Cardiac muscle cell (in vitro differentiated cells and primary cell): Measurements from ENCODE around the gene BNC2. TPM values are rescaled to one million over a fixed set of nuclear protein-coding genes. Genes with fewer than 3 reads are reported as not detected.
A peak's percentile ranks its signal among the peaks of the same experiment; 100 is the strongest.

Experiments used
- DNase-seq, 2 donors: peaks; one replicate each; pipeline versions ENCODE4 v3.0.0 to v3.0.0-alpha.2; 2010 to 2017; ENCODE audit warnings: low read depth in 1 of 2, low spot score in 1 of 2
- H3K27ac ChIP-seq: fragments of 200-600 bp; sonication (generic); 2 replicates; pipeline ENCODE4 v1.5.1; 2016
- H3K27me3 ChIP-seq: fragments of 200-600 bp; sonication (generic); 2 replicates; pipeline ENCODE4 v1.6.0; 2016; ENCODE audit warnings: control low read depth
- H3K36me3 ChIP-seq: fragments of 200-600 bp; sonication (generic); 2 replicates; pipeline ENCODE4 v1.5.1; 2016; ENCODE audit warnings: control low read depth
- H3K4me1 ChIP-seq: fragments of 200-600 bp; sonication (generic); 2 replicates; pipeline ENCODE4 v1.8.1; 2017; ENCODE audit warnings: low read depth, mild to moderate bottlenecking, mixed run types
- H3K4me3 ChIP-seq: fragments of 200-600 bp; sonication (generic); 2 replicates; pipeline ENCODE4 v1.5.1; 2016; ENCODE audit warnings: mild to moderate bottlenecking
- H3K9me3 ChIP-seq: fragments of 200-600 bp; sonication (generic); 2 replicates; pipeline ENCODE4 v1.5.1; 2017; ENCODE audit warnings: low read depth, mild to moderate bottlenecking, control low read depth
- polyA plus RNA-seq: library from polyadenylated mRNA; unstranded; fragments of >200 nt; fragmentation: Nextera tagmentation; extraction: Ambion mirVana; gene quantifications from 2 replicates; pipeline ENCODE4 v1.2.1, GENCODE V29; 2016
- total RNA-seq: library from RNA; depleted of rRNA; stranded (reverse); fragments of >200 nt; gene quantifications from 2 replicates; pipeline ENCODE4 v1.2.3, GENCODE V29; 2016
- TF ChIP-seq, protein P1 (sequence below): IDR thresholded peaks from 2 replicates; pipeline ENCODE4 v1.5.1; 2012; ENCODE audit warnings: low read depth, mild to moderate bottlenecking, low read length

BNC2 gene
- total and polyA plus RNA-seq, 2 experiments from 2014 or later: 0.54 to 0.55 TPM

DNA sequence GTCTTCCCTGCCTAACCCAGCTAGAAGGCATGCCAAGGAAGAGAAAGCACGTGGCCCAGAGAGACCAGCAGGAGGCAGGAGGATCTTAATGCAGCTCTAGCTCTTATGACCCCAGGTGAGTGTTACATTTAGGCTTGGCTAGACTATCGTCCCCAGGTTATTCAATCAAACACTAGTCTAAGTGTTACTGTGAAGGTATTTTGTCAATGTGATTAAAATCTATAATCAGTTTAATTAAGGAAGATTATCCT lies 483.7 kb downstream of the BNC2 start:
- TF ChIP-seq, protein P1, sequence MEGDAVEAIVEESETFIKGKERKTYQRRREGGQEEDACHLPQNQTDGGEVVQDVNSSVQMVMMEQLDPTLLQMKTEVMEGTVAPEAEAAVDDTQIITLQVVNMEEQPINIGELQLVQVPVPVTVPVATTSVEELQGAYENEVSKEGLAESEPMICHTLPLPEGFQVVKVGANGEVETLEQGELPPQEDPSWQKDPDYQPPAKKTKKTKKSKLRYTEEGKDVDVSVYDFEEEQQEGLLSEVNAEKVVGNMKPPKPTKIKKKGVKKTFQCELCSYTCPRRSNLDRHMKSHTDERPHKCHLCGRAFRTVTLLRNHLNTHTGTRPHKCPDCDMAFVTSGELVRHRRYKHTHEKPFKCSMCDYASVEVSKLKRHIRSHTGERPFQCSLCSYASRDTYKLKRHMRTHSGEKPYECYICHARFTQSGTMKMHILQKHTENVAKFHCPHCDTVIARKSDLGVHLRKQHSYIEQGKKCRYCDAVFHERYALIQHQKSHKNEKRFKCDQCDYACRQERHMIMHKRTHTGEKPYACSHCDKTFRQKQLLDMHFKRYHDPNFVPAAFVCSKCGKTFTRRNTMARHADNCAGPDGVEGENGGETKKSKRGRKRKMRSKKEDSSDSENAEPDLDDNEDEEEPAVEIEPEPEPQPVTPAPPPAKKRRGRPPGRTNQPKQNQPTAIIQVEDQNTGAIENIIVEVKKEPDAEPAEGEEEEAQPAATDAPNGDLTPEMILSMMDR: peak; percentile 12
- DNase-seq: no peak
- Histone ChIP-seq H3K27ac (no peak overlapping the region), H3K4me1 (no peaks in the 10 kb centered on the region), H3K36me3 (no peaks in the 10 kb centered on the region), H3K4me3 (no peak overlapping the region), H3K9me3 (no peaks in the 10 kb centered on the region), H3K27me3 (no peaks in the 10 kb centered on the region)

DNA sequence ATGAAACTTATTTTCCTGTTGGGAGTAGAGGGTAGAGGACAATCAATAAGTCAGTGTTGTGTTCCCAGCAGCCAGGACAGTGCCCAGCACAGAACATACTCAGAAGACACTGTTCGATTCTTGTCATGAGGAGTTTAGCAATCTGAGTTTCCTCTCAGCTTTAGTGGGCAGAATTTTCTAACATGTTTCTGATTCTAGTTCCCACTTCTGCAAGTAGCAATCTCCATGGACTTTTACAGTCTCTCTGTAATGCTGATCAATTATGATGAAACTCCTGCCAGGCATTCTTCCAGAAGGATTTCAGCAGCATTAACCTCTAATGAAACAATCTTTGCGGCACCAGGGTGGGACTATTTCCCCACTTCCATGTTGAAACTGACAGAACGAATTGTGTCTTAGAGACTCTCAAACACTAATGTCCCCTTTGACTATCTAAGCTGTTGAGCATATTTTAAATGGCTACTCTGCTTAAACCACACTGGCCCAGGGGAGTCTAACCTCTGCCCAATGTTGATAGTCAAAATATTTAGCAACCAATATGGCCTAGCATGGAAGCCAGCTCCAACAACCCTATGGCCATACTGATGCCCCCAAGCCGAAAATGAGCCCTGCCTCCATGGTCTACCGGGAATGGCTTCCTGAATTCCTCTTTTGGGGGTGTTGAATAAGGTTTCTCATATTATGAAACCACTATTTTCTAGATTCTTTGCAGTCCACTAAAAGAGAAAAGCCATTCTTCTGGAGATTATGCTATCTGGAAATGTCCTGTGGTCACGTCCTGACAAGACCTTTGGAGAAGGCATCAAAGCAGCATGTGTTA lies 484.3 kb downstream of the BNC2 start:
- TF ChIP-seq, protein P1: no peak
- Histone ChIP-seq H3K36me3 (no peaks in the 10 kb centered on the region), H3K27me3 (no peaks in the 10 kb centered on the region), H3K4me1 (no peaks in the 10 kb centered on the region), H3K27ac (no peak overlapping the region), H3K9me3 (no peaks in the 10 kb centered on the region), H3K4me3 (no peak overlapping the region)
- DNase-seq: peak in 1 of 2 donors; percentile 87

DNA sequence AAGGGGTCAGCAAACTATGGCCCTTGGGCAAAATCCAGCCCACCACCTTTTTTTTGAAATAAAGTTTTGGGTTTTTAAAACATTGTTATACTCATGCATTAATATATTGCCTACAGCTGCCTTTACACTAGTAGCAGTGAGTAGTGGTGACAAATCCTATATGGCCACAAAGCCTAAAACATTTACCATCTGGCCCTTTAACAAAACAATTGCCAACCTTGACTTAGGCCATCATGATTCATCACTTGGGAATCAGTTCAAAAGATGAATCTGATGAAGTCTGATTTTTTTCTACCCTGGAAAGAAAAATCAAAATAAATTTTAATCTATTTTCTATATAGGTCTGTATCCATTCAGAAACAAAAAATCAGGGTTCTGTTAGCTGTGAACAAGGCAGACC lies 484.9 kb downstream of the BNC2 start:
- no peaks in the 10 kb centered on the region for H3K36me3 ChIP-seq
- no peaks in the 10 kb centered on the region for H3K9me3 ChIP-seq
- no peak overlapping the region for H3K4me3 ChIP-seq
- TF ChIP-seq, protein P1: no peak
- DNase-seq: peak in 1 of 2 donors; percentile 77
- no peak overlapping the region for H3K27ac ChIP-seq
- H3K27me3 ChIP-seq: no peaks in the 10 kb centered on the region
- no peaks in the 10 kb centered on the region for H3K4me1 ChIP-seq

DNA sequence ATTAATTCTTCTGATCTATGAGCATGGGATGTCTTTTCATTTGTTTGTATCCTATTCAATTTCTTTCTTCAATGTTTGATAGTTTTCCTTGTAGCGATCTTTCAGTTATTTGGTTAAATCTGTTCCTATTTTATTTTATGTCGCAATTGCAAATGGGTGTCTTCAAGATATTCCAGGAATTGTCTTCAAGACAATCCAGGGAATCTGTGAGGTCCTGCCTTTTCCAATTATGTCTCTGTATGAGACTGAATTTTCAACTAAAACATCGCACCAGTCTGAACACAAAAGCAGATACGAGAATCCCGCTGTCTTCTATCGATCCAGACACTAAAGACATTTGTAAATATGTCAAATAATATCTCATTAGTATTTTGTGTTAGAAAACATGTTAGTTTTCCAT lies 485.5 kb downstream of the BNC2 start:
- TF ChIP-seq, protein P1: no peak

DNA sequence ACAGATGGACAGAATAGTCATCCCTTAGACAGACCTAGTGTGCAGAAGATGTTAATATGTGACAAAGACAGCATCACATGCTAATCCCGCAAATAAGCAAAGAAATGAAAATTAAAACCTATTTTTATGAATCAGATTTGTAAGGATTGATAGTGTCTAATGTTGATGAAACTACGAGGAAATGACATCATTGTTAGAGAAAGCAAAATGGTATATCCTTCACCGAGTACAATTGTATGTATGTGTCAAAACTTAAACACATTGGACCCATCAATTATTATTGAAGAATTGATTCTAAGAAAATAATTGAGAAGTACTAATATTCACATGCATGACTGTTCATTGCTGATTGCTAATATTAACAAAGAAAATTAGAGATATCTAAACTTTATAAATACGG lies 493.2 kb downstream of the BNC2 start:
- no peak for DNase-seq
- no peaks in the 10 kb centered on the region for H3K36me3 ChIP-seq
- H3K27ac ChIP-seq: no peak overlapping the region
- TF ChIP-seq, protein P1: no peak
- H3K9me3 ChIP-seq: peaks cover 3% of the 10 kb centered on the region
- no peaks in the 10 kb centered on the region for H3K4me1 ChIP-seq
- no peak overlapping the region for H3K4me3 ChIP-seq
- no peaks in the 10 kb centered on the region for H3K27me3 ChIP-seq

More for the DNA sequence above, 485.5 kb downstream of the BNC2 start:
- H3K4me3 ChIP-seq: no peak overlapping the region
- no peaks in the 10 kb centered on the region for H3K9me3 ChIP-seq
- no peak overlapping the region for H3K27ac ChIP-seq
- no peaks in the 10 kb centered on the region for H3K27me3 ChIP-seq
- no peaks in the 10 kb centered on the region for H3K4me1 ChIP-seq
- DNase-seq: no peak
- no peaks in the 10 kb centered on the region for H3K36me3 ChIP-seq

DNA sequence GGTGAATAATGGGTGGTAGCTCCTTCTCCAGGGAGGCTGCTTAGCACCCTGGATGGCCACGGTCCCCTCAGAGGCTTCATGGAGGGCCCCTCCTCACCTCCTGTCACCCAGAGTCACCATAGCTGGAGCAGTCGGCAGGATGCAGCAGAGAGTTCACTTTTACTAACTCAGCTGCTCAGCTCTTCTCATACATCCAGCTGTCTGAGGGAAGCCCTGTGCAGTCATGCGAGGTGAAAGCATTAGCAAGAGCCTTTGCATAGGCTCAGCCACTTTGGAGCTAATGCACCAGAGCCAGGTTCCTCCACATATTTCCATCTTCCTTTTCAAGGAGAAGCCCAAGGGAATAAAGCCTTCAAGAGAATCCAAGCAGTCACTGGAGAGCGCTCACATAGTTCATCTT lies 499.2 kb downstream of the BNC2 start:
- Histone ChIP-seq H3K4me1 (no peaks in the 10 kb centered on the region), H3K9me3 (peaks cover 3% of the 10 kb centered on the region), H3K36me3 (no peaks in the 10 kb centered on the region), H3K27me3 (no peaks in the 10 kb centered on the region), H3K27ac (no peak overlapping the region), H3K4me3 (no peak overlapping the region)
- TF ChIP-seq, protein P1: no peak
- no peak for DNase-seq
